DOHH2 (cell line): Measurements from ENCODE around the gene C14orf132.

Experiments
- H3F3A ChIP-seq: fragments of 200-600 bp; sonication (generic), shearing (Covaris generic); 2 replicates; pipeline ENCODE4 v1.6.0; 2016; ENCODE audit warnings: antibody characterized with exemption, mild to moderate bottlenecking; ENCODE audit not compliant: control insufficient read depth, insufficient read depth
- H3K27ac ChIP-seq: fragments of 200-600 bp; sonication (generic); 2 replicates; pipeline ENCODE4 v1.5.1; 2014; ENCODE audit warnings: low read depth, mild to moderate bottlenecking, low read length, moderate library complexity
- H3K27me3 ChIP-seq: fragments of 200-600 bp; sonication (generic); 2 replicates; pipeline ENCODE4 v1.6.1; 2014; ENCODE audit warnings: mild to moderate bottlenecking, low read length, mixed read lengths; ENCODE audit not compliant: control insufficient read depth
- H3K36me3 ChIP-seq: fragments of 200-600 bp; sonication (generic); 2 replicates; pipeline ENCODE4 v1.6.1; 2014; ENCODE audit warnings: mild to moderate bottlenecking, low read length, moderate library complexity, mixed read lengths; ENCODE audit not compliant: control insufficient read depth
- H3K4me1 ChIP-seq: fragments of 200-600 bp; sonication (generic); 2 replicates; pipeline ENCODE4 v1.6.1; 2014; ENCODE audit warnings: mild to moderate bottlenecking, low read length, mixed read lengths; ENCODE audit not compliant: control insufficient read depth
- H3K4me2 ChIP-seq: fragments of 200-600 bp; sonication (generic); 2 replicates; pipeline ENCODE4 v1.6.0; 2014; ENCODE audit warnings: mild to moderate bottlenecking, low read length, moderate library complexity
- H3K4me3 ChIP-seq: fragments of 200-600 bp; sonication (generic); 2 replicates; pipeline ENCODE4 v1.5.1; 2014; ENCODE audit warnings: mild to moderate bottlenecking, low read length, mixed read lengths
- H3K79me2 ChIP-seq: fragments of 200-600 bp; sonication (generic); 2 replicates; pipeline ENCODE4 v1.6.1; 2014; ENCODE audit warnings: mild to moderate bottlenecking, low read length, mixed read lengths; ENCODE audit not compliant: control insufficient read depth
- H3K9me2 ChIP-seq: fragments of 200-600 bp; sonication (generic); replicated peaks from 2 replicates; pipeline ENCODE4 v1.6.1; 2014; ENCODE audit warnings: mild to moderate bottlenecking, low read length, mixed read lengths; ENCODE audit not compliant: control insufficient read depth
- H3K9me3 ChIP-seq: fragments of 200-600 bp; sonication (generic); 2 replicates; pipeline ENCODE4 v1.6.1; 2014; ENCODE audit warnings: antibody characterized with exemption, low read length, mixed read lengths; ENCODE audit not compliant: control insufficient read depth, insufficient read depth
- H4K20me1 ChIP-seq: fragments of 200-600 bp; sonication (generic); 2 replicates; pipeline ENCODE4 v1.6.0; 2014; ENCODE audit warnings: low read depth, mild to moderate bottlenecking, antibody characterized with exemption, low read length, moderate library complexity; ENCODE audit not compliant: control insufficient read depth, insufficient read depth
- EZH2phosphoT487 ChIP-seq: fragments of 200-600 bp; sonication (generic); IDR thresholded peaks from 2 replicates; pipeline ENCODE4 v1.6.1; 2017; ENCODE audit warnings: borderline replicate concordance, mild to moderate bottlenecking, antibody characterized with exemption, low read length, moderate library complexity, mixed read lengths
- TF ChIP-seq, protein P1 (sequence below): fragments of 200-600 bp; sonication (generic); IDR thresholded peaks from one replicate; pipeline ENCODE4 v1.5.1; 2014; ENCODE audit warnings: antibody characterized with exemption, mild to moderate bottlenecking, low read depth, low read length; ENCODE audit not compliant: poor library complexity, severe bottlenecking

C14orf132 gene

GRCh38 chr14:95998656-95999055, 40.5 kb upstream of the C14orf132 start:
- no peaks in the 10 kb centered on the region for H4K20me1 ChIP-seq
- H3K27me3 ChIP-seq = peaks cover 30% of the 10 kb centered on the region
- no peaks in the 10 kb centered on the region for H3K9me2 ChIP-seq
- H3K36me3 ChIP-seq = no peaks in the 10 kb centered on the region
- H3F3A ChIP-seq = no peaks in the 10 kb centered on the region
- no peak overlapping the region for H3K4me2 ChIP-seq
- TF ChIP-seq EZH2phosphoT487 = no peak
- TF ChIP-seq, protein P1, sequence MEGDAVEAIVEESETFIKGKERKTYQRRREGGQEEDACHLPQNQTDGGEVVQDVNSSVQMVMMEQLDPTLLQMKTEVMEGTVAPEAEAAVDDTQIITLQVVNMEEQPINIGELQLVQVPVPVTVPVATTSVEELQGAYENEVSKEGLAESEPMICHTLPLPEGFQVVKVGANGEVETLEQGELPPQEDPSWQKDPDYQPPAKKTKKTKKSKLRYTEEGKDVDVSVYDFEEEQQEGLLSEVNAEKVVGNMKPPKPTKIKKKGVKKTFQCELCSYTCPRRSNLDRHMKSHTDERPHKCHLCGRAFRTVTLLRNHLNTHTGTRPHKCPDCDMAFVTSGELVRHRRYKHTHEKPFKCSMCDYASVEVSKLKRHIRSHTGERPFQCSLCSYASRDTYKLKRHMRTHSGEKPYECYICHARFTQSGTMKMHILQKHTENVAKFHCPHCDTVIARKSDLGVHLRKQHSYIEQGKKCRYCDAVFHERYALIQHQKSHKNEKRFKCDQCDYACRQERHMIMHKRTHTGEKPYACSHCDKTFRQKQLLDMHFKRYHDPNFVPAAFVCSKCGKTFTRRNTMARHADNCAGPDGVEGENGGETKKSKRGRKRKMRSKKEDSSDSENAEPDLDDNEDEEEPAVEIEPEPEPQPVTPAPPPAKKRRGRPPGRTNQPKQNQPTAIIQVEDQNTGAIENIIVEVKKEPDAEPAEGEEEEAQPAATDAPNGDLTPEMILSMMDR = peak; percentile 17
- no peak overlapping the region for H3K27ac ChIP-seq
- H3K9me3 ChIP-seq = no peaks in the 10 kb centered on the region
- H3K4me3 ChIP-seq = no peak overlapping the region
- no peaks in the 10 kb centered on the region for H3K79me2 ChIP-seq
- H3K4me1 ChIP-seq = no peaks in the 10 kb centered on the region

DNA sequence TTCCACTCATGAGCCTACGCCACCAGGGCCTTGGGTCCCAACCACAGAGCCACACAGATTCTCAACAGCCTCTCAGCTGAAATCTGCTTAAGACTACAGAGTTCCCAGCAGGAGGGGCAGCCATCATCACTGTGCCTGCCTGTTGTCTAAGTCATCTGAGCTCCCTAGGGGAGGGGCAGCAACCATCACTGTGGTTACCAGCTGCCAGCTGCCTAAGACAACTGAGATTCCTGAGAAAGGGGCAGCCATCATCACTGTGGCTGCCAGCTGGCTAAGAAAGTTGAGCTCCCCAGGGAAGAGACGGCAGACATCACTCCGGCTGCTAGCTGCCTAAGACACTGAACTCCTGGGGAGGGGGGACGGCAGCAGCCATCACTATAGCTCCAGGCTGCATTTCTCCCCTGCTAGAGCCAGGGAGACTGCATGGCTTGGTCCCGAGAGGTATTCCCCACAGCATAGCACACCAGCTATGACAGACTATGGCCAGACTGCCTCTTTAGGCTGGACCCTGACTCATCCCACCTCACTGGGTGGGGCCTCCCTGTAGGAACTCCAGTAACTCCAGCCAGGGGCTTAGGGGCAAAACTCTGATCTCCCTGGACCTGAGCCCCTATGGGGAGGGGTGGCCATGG, 37.2 kb upstream of the C14orf132 start:
- no peaks in the 10 kb centered on the region for H3K9me2 ChIP-seq
- no peaks in the 10 kb centered on the region for H3F3A ChIP-seq
- H3K27ac ChIP-seq = no peak overlapping the region
- no peak overlapping the region for H3K4me2 ChIP-seq
- peaks cover 30% of the 10 kb centered on the region for H3K27me3 ChIP-seq
- H3K36me3 ChIP-seq = no peaks in the 10 kb centered on the region
- no peaks in the 10 kb centered on the region for H4K20me1 ChIP-seq
- TF ChIP-seq, protein P1 = no peak
- no peak overlapping the region for H3K4me3 ChIP-seq
- no peaks in the 10 kb centered on the region for H3K4me1 ChIP-seq
- H3K9me3 ChIP-seq = no peaks in the 10 kb centered on the region
- no peaks in the 10 kb centered on the region for H3K79me2 ChIP-seq

GRCh38 chr14:96002498-96002884, 36.7 kb upstream of the C14orf132 start:
- no peak overlapping the region for H3K4me3 ChIP-seq
- no peaks in the 10 kb centered on the region for H3K9me2 ChIP-seq
- H3K9me3 ChIP-seq = no peaks in the 10 kb centered on the region
- H3K4me1 ChIP-seq = no peaks in the 10 kb centered on the region
- no peaks in the 10 kb centered on the region for H3K36me3 ChIP-seq
- H3K27me3 ChIP-seq = peaks cover 29% of the 10 kb centered on the region
- no peak overlapping the region for H3K27ac ChIP-seq
- H3K4me2 ChIP-seq = no peak overlapping the region
- H3F3A ChIP-seq = no peaks in the 10 kb centered on the region
- no peak for TF ChIP-seq EZH2phosphoT487
- TF ChIP-seq, protein P1 = no peak
- H3K79me2 ChIP-seq = no peaks in the 10 kb centered on the region
- H4K20me1 ChIP-seq = no peaks in the 10 kb centered on the region
